GM03348 (cell line): ENCODE measurements around the gene SCGB1A1.
A peak's percentile ranks its signal among the peaks of the same experiment; 100 is the strongest.
"Not testable (repeated sequence)": the region's sequence is repeated elsewhere in the genome, so short reads cannot be mapped to it uniquely, and the experiment has no call there.

Experiments used
- DNase-seq: peaks from one replicate; pipeline ENCODE4 v3.0.0; 2012; ENCODE audit warnings: low spot score

SCGB1A1 gene

GRCh38 chr11:62418733-62419132 is at the start of gene SCGB1A1:
Gene SCGB1A1, plus strand, starts transcription at chr11:62419033. Its CDS starts 63 bp downstream, at chr11:62419096.
- no peak for DNase-seq

- DNase-seq, result no peak
These were observed 47.9 kb upstream of the SCGB1A1 start for GRCh38 chr11:62370743-62371440.

- no peak for DNase-seq
These were observed 46.0 kb upstream of the SCGB1A1 start for GRCh38 chr11:62372871-62373270.

- no peak for DNase-seq
These were observed 45.2 kb upstream of the SCGB1A1 start for GRCh38 chr11:62373464-62374119.

- DNase-seq, result no peak
These were observed 44.0 kb upstream of the SCGB1A1 start for GRCh38 chr11:62374801-62375200.

- not testable (repeated sequence) for DNase-seq
These were observed 40.3 kb upstream of the SCGB1A1 start for GRCh38 chr11:62378459-62379063.

GRCh38 chr11:62379586-62379985 is 39.2 kb upstream of the SCGB1A1 start:
- not testable (repeated sequence) for DNase-seq

GRCh38 chr11:62380821-62381245 is 38.0 kb upstream of the SCGB1A1 start:
- DNase-seq, result peak; percentile 44

- no peak for DNase-seq
These were observed 35.0 kb upstream of the SCGB1A1 start for GRCh38 chr11:62383822-62384221.

- DNase-seq, result not testable (repeated sequence)
These were observed 32.8 kb upstream of the SCGB1A1 start for GRCh38 chr11:62386083-62386482.

- no peak for DNase-seq
These were observed 31.5 kb upstream of the SCGB1A1 start for GRCh38 chr11:62387381-62387780.

- DNase-seq, result no peak
These were observed 29.8 kb upstream of the SCGB1A1 start for GRCh38 chr11:62388999-62389398.

- no peak for DNase-seq
These were observed 28.6 kb upstream of the SCGB1A1 start for GRCh38 chr11:62390237-62390636.

- DNase-seq, result no peak
These were observed 28.1 kb upstream of the SCGB1A1 start for GRCh38 chr11:62390722-62391121.

- DNase-seq, result no peak
These were observed 27.0 kb upstream of the SCGB1A1 start for GRCh38 chr11:62391642-62392425.

GRCh38 chr11:62392506-62392905 is 26.3 kb upstream of the SCGB1A1 start:
- no peak for DNase-seq

- DNase-seq, result no peak
These were observed 25.7 kb upstream of the SCGB1A1 start for GRCh38 chr11:62393061-62393611.

GRCh38 chr11:62393735-62394134 is 25.1 kb upstream of the SCGB1A1 start:
- DNase-seq, result no peak

GRCh38 chr11:62394825-62395538 is 23.9 kb upstream of the SCGB1A1 start:
- DNase-seq, result peak; percentile 75

- DNase-seq, result no peak
These were observed 22.8 kb upstream of the SCGB1A1 start for GRCh38 chr11:62395885-62396551.
